ENCODE results near the gene HIRA.

DNA sequence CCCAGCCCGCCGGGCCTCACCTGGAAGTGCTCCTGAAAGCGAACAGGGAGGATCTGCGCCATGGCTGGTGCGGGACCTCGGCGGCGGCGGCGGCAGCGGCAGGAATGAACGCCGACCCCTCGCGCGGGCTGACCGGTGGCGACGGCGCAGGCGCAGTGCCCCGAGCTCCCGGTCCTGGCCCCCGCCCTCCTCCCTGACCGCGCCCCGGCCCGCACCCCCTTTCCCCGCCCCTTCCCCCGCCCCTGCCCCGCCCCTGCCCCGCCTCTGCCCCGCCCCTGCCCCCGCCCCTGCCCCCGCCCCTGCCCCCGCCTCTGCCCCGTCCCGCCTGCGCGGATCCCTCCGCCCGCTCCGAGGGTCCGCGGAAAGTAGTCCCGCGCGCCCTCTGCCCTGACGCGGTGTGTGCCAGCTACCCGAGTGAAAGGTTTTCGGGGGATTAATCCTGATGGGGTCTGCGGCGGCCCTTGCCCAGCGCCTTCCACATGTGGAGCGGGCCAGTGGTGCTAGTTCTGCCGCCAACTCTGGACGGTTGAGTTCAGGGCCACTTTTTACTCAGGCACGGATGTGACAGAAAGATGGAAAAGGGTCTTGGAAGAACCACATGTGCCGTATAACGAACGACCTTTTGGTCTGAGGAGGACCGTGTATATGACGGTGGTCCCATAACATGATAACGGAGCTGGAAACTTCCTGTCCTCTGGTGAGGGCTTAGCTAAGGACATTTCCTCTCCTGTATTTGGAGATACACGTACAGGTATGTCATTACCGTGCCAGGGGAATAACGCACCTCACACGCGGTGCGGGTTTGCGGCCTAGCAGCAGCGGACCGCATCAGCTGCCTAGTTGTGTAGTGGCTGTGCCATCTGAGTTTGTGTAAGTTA is 139.7 kb downstream of the HIRA start, which contains the start of gene CLTCL1:
- TF ChIP-seq, protein P1, sequence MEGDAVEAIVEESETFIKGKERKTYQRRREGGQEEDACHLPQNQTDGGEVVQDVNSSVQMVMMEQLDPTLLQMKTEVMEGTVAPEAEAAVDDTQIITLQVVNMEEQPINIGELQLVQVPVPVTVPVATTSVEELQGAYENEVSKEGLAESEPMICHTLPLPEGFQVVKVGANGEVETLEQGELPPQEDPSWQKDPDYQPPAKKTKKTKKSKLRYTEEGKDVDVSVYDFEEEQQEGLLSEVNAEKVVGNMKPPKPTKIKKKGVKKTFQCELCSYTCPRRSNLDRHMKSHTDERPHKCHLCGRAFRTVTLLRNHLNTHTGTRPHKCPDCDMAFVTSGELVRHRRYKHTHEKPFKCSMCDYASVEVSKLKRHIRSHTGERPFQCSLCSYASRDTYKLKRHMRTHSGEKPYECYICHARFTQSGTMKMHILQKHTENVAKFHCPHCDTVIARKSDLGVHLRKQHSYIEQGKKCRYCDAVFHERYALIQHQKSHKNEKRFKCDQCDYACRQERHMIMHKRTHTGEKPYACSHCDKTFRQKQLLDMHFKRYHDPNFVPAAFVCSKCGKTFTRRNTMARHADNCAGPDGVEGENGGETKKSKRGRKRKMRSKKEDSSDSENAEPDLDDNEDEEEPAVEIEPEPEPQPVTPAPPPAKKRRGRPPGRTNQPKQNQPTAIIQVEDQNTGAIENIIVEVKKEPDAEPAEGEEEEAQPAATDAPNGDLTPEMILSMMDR (IDR thresholded peaks at IDR 0.05; ENCODE audit: poor library complexity, severe bottlenecking): no peak
- peak; percentile 60 for TF ChIP-seq POLR2AphosphoS5 (IDR thresholded peaks at IDR 0.05)
- TF ChIP-seq MXI1 (conservative IDR thresholded peaks at IDR 0.05; ENCODE audit: poor library complexity, severe bottlenecking): no peak
- TF ChIP-seq TAF1 (IDR thresholded peaks at IDR 0.05; ENCODE audit: low read depth): no peak
- TF ChIP-seq, protein P2, sequence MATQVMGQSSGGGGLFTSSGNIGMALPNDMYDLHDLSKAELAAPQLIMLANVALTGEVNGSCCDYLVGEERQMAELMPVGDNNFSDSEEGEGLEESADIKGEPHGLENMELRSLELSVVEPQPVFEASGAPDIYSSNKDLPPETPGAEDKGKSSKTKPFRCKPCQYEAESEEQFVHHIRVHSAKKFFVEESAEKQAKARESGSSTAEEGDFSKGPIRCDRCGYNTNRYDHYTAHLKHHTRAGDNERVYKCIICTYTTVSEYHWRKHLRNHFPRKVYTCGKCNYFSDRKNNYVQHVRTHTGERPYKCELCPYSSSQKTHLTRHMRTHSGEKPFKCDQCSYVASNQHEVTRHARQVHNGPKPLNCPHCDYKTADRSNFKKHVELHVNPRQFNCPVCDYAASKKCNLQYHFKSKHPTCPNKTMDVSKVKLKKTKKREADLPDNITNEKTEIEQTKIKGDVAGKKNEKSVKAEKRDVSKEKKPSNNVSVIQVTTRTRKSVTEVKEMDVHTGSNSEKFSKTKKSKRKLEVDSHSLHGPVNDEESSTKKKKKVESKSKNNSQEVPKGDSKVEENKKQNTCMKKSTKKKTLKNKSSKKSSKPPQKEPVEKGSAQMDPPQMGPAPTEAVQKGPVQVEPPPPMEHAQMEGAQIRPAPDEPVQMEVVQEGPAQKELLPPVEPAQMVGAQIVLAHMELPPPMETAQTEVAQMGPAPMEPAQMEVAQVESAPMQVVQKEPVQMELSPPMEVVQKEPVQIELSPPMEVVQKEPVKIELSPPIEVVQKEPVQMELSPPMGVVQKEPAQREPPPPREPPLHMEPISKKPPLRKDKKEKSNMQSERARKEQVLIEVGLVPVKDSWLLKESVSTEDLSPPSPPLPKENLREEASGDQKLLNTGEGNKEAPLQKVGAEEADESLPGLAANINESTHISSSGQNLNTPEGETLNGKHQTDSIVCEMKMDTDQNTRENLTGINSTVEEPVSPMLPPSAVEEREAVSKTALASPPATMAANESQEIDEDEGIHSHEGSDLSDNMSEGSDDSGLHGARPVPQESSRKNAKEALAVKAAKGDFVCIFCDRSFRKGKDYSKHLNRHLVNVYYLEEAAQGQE (IDR thresholded peaks at IDR 0.05; ENCODE audit: borderline replicate concordance): peak; percentile 5
- no peak for TF ChIP-seq RAD21 (conservative IDR thresholded peaks at IDR 0.05)
- TF ChIP-seq EZH2 (IDR thresholded peaks at IDR 0.05; ENCODE audit: borderline replicate concordance, insufficient read depth, low read length, poor library complexity, severe bottlenecking): no peak
- TF ChIP-seq SMC3 (conservative IDR thresholded peaks at IDR 0.05; ENCODE audit: poor library complexity): no peak
- no peak for TF ChIP-seq EP300 (conservative IDR thresholded peaks at IDR 0.05; ENCODE audit: poor library complexity, severe bottlenecking)

Data from neural cell (in vitro differentiated cells).